HG03558 (cell line): ENCODE measurements around the gene NGF.

Source experiments
- ATAC-seq: cut with Tn5 transposase; IDR thresholded peaks from one replicate; pipeline ENCODE4 v1.9.1; 2021; ENCODE audit warnings: moderate number of reproducible peaks; ENCODE audit not compliant: unreplicated experiment; ENCODE audit errors: extremely low read depth

Gene NGF

GRCh38 chr1:115337276-115337632 is 795 bp downstream of the NGF start:
- ATAC-seq, result no peak

- no peak for ATAC-seq
Measured at GRCh38 chr1:115336741-115337140, 1.3 kb downstream of the NGF start.

GRCh38 chr1:115332813-115333608 is 5.0 kb downstream of the NGF start:
- ATAC-seq, result no peak

GRCh38 chr1:115331558-115332331 is 6.3 kb downstream of the NGF start:
- ATAC-seq, result no peak

DNA sequence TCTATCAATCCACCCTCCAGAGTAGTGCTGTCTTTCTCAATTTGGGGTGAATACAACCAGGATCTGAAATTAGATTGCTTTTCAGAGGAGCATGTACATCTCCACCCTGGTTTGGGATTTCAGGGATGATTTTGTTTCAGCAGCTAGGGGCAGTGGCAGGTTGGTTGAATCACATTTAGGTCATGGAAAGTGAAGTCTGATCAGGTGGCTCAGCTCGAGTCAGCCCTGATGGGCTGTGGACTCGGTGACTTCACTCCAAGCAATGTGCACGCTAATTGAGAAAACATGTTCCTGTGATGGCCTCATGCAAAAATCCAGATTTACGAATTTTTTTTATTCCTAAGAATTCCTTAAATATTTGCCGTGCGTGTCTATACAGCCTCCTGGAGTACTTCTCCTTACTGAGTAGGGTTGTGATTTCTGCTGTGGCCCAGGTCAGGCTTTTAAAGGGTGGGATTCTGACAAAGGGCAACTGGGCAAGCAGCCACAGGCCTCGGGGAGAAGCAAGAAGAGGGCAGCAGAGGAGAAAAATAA is 7.5 kb downstream of the NGF start:
- ATAC-seq, result no peak

DNA sequence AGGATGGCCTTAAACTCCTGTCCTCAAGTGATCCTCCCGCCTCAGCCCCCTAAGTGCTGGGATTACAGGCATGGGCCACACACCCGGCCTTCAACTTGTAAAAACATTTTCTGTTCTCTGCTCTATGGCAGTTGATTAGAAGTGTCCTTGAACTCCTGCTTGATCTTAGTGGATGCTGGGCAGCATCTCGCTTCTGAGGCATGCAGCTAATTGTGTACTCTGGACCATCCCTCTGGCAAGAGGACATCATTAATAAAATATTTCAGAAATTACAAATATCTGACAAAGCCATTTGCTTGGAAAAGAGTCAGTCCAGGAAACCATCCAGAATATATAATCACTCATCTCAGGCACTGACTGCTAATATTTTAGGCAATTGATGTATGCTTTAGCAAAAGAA is 8.1 kb downstream of the NGF start:
- ATAC-seq, result no peak

DNA sequence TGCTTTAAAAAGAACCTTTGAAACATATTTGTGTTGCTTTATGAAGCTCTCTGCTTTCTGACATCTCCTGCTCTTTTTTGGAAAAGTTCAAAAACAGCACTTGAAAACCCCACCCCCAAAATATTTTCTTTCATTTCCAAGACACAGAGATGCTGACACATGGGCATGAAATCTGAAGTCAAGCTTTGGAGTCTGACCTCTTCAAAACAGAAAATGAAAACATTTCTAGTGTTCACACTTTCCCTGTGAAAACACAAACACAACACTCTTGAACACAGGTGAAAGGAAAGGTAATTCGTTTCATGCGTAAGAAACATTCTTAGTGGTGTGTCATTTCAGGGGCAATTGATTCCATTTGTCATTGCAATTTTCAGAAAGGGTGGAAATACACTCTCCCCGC is 10.8 kb downstream of the NGF start:
- ATAC-seq, result no peak

GRCh38 chr1:115326419-115326818 is 11.6 kb downstream of the NGF start:
- ATAC-seq, result no peak

DNA sequence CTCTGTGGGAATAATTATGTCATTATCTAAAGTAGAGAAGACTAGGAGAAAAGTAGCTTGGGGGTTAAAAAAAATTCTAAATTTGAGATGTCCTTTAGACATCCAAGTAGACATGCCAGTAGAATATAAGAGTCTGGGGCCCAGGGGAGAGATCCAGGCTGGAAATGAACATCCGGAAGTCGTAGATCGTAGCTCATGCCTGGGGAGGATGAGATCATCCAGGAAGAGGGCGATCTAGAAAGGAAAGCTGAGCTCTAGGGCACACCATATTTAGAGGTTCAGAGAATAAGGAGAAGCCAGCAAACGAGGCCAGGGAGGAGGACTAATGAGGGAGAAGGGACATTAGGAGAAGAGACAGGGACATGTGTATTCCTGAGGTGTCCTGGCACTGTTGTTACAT is 12.2 kb downstream of the NGF start:
- ATAC-seq, result no peak

DNA sequence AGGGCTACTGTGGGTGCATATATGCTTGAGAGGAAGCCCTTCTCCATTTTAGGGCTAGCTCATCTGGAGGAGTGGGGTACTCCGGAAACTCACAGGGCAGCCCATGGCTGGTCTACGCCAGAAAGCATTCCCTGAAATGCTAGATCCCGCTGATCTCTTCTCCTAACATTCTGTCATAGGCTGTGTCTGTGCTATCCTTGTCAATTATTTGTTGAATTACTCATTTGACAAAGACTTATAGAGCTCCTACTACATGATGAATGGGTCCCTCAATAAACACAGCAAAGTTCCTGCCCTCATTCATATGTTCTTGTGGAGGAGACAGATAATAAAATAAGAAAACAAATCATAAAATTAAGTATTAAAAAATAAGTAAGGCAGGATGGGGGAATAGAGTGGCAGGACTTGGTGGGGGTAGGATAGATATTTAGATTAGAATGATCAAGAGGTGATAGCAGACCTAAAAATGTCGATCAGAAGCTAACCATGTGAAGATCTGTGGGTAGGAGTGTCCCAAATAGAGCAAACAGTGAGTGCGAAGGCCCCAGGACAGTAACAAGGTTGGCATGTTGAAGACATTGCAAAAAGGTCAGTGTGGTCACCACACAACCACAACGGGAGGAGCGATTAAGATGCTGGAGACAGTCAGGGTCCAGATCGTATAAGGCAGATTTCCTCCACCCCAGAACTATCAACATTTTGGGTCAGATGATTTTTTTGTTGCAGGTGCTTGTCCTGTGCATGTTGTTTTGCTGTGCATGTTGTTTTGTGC is 13.2 kb downstream of the NGF start:
- no peak for ATAC-seq

- ATAC-seq, result no peak
Measured at GRCh38 chr1:115323366-115324004, 14.6 kb downstream of the NGF start.

DNA sequence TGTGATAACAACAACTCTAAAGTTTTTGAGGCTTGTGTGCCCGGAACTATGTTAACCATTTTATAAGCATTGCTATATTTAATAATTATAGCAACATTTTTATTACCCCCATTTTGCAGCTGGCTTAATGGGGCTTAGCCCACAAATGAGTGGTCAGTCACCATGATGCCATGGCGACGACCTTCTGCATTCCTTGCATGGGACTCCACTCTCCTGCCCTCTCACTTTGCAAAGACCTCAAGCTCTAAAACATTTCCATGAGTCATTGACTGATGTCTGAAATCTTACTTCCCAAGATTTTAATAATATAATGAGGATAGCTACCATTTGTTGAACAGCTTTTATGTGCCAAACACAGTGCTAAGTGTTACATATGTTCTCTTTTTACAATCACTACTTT is 15.4 kb downstream of the NGF start:
- no peak for ATAC-seq

GRCh38 chr1:115320377-115320776 is 17.7 kb downstream of the NGF start:
- no peak for ATAC-seq

DNA sequence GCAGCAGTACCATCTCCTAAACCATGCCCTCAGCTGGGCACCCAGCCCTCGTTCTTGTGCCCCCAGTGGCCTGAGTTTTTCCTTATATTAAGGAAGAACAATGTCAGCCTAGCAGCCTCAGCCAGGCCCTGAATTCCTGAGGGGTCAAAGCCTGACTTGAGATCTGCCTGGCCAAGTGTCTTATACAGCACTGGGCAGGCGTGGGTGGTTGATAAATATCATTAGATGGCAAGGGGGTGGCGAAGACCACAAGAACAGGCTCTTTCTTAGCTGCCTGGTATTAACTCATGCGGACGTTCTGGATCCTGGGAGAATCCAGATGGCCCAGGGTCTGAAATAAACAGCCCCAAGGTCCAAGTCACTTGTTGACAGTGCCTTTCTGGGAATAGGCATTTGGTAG is 18.3 kb downstream of the NGF start:
- no peak for ATAC-seq

DNA sequence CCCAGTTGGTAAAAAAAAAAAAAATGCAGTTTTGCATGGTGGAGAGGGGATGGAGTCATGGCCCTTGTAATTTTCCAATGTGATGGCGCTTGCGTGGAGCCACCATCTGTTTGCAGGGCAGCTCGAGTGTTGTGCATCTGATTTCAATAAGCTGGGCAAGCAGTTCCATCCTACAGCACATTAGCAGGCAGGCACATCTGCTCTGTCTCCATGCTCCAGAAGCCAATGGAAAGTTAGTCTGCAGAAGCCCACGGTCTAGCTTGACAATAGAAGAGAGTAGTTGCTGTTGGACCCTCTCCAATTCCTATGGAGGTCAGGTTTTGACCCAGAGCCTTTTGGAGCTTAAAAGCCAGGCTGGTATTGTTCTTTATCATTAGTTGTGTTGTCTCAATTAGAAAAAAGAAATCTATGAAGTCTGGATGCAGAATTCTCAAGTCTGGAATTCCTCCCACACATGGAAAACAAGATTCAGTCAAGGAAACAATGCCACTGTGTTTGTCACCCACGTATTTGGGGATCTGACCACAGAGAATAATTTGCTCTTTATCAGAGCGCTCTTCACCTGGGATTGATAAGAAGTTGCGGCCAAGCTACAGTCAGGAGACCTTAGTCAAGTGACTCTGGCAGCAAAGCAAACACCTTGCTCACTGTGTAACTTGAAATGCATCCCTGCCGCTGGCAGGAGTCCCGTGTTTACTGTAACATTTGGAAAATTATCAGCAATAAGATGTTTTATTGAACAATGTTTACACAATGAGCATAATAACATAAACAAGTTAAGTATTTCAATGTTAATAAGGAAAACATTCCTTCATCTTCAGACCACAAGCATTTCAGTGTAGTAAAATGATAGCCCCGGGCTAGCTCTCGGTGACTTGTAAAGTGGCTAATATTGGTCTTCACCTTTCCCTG is 20.7 kb downstream of the NGF start:
- ATAC-seq, result no peak

DNA sequence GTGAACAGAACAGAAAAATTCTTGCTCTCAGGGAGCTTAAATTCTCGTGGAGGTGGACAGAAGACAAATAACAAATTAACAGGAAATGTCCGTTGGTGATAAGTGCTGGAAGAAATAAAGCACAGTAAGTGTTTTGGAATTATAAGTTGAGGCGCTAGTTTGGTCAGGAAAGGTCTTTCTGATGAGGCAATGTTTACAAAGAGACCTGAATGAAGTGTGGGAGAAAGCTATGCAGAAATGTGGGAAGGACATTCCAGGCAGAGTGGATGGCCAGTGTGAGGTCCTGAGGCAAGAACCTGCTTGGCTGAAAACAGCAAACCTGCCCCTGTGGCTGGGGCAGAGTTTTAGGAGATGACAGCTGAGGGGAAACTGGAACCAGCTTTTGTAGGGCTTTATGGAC is 23.3 kb downstream of the NGF start:
- ATAC-seq, result no peak

DNA sequence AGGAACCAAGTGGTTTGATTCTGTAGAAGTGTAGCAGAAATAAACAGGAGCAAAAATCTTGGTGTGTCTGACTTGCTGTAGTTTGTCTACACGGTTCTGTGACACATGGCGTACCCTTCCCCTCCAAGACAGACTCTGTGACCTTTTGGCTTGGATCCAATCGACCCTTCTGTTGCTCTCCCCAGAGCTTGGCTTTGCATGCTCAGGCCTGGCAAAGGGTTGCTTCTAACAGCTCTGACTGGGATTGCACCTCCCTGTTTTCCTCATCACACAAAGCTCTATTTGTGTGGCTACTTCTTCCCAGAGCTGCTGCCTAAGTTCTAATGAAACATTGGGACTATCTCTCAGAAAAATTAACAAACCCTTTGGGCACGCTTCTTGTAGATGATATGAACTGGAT is 24.0 kb downstream of the NGF start:
- no peak for ATAC-seq

- ATAC-seq, result no peak
Measured at GRCh38 chr1:115313182-115313581, 24.9 kb downstream of the NGF start.

DNA sequence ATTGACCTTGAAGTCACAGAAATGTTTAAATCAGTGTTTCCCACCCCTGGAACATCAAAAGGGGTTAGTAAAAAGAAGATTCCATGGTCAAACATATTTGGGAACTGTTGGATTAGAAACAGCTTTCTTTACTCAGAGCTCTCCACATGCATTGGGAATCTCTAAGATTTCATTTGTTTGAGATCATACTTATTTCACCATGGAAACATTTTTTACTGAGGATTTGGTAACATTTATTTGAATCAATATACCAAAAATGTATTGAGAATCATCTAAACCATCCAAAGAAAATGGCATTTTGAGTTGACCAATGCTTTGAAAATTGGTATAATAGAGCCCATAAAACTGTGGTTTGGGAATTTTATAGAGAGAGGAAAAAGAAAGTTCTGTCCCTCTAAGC is 25.3 kb downstream of the NGF start:
- ATAC-seq, result no peak
